Measurements from ENCODE around the gene R3HCC1L. TPM values are rescaled to one million over a fixed set of nuclear protein-coding genes. Genes with fewer than 3 reads are reported as not detected.

The R3HCC1L gene
- total RNA-seq, 4 donors from 2014 or later = 9.0 to 11.6 (median 9.9) TPM

DNA sequence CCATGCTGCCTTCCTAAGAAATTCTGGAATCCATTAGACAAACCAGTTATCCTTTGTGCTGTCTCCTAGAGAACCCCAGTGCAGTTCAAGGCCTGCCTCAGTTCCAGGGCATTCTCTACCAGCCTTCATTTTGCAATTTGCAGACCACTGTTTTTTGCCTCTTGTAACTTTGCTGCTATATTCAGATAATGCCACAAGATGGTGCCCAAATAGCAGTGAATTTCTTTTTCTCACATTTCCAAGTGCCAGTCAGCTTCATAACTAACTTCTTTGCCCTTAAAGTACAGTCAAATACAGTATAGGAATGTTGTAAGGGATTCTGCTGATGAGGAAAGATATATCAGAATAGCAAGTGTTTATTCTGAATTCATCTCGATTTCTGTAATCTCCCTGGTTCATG lies 108.4 kb downstream of the R3HCC1L start:
- peaks cover 0 to 66% (median 36%) of the 10 kb centered on the region in 4 donors for H3K36me3 ChIP-seq
- WGBS = 88% methylated on average over 1 of the region's 1 CpG
- H3K27me3 ChIP-seq = no peaks in the 10 kb centered on the region
- intact Hi-C loops (cut with DNase I) = loop anchor here (5.0 kb wide), 1 partner anchor 64 kb away; no protein-coding TSS in a partner anchor
- peaks cover 0 to 41% (median 37%) of the 10 kb centered on the region in 4 donors for H3K4me1 ChIP-seq
- DNase-seq (ENCODE audit: extremely low spot score) = no peak
- TF ChIP-seq, protein P1, sequence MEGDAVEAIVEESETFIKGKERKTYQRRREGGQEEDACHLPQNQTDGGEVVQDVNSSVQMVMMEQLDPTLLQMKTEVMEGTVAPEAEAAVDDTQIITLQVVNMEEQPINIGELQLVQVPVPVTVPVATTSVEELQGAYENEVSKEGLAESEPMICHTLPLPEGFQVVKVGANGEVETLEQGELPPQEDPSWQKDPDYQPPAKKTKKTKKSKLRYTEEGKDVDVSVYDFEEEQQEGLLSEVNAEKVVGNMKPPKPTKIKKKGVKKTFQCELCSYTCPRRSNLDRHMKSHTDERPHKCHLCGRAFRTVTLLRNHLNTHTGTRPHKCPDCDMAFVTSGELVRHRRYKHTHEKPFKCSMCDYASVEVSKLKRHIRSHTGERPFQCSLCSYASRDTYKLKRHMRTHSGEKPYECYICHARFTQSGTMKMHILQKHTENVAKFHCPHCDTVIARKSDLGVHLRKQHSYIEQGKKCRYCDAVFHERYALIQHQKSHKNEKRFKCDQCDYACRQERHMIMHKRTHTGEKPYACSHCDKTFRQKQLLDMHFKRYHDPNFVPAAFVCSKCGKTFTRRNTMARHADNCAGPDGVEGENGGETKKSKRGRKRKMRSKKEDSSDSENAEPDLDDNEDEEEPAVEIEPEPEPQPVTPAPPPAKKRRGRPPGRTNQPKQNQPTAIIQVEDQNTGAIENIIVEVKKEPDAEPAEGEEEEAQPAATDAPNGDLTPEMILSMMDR (IDR thresholded peaks at IDR 0.05) = peak; percentile 34 to 48 (median 42)
- no peak for TF ChIP-seq POLR2AphosphoS5 (IDR thresholded peaks at IDR 0.05)
- H3K4me3 ChIP-seq = no peak overlapping the region
- H3K9me3 ChIP-seq = no peaks in the 10 kb centered on the region
- H3K27ac ChIP-seq (replicated peaks in 1 of 4) = no peak overlapping the region

DNA sequence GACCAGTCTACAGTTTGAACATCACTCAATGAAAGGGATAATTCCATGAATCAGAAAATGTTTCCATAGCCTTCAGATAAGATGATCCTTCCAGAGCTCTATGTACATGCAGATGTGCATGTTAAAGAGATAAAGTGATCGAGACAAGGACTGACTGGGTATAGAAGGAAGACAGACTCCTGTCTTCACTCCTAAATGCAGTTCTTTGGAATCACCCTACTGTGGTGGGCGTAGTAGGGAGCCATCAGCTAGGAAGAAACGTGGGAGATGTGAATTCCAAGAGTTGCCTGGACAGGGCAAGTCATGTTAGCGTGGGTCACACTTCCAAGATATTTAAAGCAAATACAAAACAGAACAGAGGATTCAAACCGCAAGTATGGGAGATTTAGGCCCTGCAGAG lies 109.7 kb downstream of the R3HCC1L start:
- DNase-seq (ENCODE audit: extremely low spot score) = peak; percentile 90
- TF ChIP-seq EP300 (IDR thresholded peaks at IDR 0.05) (no peak), POLR2AphosphoS5 (IDR thresholded peaks at IDR 0.05) (no peak), POLR2A (IDR thresholded peaks at IDR 0.05; ENCODE audit: low read depth) (no peak)
- TF ChIP-seq, protein P1 (IDR thresholded peaks at IDR 0.05) = no peak
- peak overlapping the region; percentile 40 to 57 (median 46) for H3K27ac ChIP-seq (replicated peaks in 1 of 4)
- H3K4me1 ChIP-seq = peaks cover 0 to 41% (median 37%) of the 10 kb centered on the region in 4 donors
- no peak overlapping the region for H3K4me3 ChIP-seq
- H3K9me3 ChIP-seq = no peaks in the 10 kb centered on the region
- WGBS = 82% methylated on average over 5 of the region's 5 CpGs
- peaks cover 12 to 71% (median 49%) of the 10 kb centered on the region in 4 donors for H3K36me3 ChIP-seq
- H3K27me3 ChIP-seq = no peaks in the 10 kb centered on the region
- intact Hi-C loops (cut with DNase I) = loop anchor here (5.0 kb wide), 1 partner anchor 63 kb away; no protein-coding TSS in a partner anchor

DNA sequence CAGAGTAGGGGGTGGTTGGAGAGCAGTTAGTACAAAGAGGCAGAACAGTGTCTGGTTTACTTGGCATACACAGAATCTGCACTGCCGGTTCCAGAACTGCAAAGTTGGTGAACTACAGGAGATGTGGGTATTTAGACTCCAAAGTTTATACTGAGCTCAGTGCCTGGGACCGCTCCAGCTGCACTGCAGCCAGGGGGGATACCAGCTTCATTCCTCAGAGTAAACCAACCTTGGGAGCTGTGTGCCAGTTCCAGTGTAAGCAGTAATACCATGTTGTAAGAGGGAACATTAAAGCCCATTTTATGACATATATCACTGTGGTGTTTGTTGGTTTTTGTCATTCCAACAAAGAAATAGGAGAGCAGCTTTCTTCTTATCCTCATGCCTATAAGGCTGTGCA lies 110.1 kb downstream of the R3HCC1L start:
- 82% methylated on average over 1 of the region's 2 CpGs for WGBS
- intact Hi-C loops (cut with DNase I) = loop anchor here (5.0 kb wide), 1 partner anchor 63 kb away; no protein-coding TSS in a partner anchor
- H3K4me1 ChIP-seq = peaks cover 0 to 41% (median 37%) of the 10 kb centered on the region in 4 donors

DNA sequence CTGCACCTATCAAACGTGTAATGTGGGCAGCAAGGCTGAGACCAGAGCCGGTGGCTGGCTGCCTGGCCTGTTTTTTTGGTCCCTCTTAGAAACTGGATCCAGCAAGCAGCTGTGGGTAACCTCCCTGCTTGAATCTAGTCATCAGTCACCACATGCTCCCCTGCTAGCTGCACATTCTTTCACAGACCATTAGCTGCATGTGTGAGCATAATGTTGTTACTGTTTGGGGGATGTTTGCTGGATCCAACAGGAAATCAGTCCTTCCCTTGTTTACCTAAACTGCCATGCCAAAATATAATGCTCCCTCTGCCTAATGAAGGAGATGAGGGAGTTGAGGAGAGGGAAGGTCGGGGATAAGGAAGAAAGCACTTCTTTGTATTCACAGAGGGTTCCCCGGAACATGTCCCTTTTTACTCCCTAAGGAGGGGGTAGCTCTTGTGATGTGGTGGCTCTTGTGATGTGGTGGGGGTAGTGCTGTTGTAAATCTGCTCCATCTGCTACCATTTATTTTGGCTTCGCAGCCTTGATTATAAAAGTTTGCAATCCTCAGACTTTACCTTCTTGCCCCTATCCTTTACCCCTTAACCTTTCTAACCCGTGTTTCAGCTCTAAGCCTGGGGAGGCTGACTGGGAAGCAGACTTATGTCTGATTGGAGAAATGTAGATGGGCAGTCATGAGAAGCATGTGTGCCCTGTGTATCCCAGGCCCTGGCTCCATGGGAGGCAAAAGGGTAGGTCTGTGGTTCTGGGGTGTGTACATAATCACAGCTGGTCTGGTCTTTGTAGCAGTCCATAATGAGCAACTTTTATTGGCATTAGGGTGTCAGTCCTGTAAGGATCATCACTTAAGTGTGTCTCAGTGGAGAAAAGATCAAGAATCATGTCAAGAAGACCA lies 112.7 kb downstream of the R3HCC1L start:
- WGBS = 72% methylated on average over 6 of the region's 6 CpGs
- peaks cover 13 to 80% (median 60%) of the 10 kb centered on the region in 4 donors for H3K36me3 ChIP-seq
- TF ChIP-seq POLR2AphosphoS5 (IDR thresholded peaks at IDR 0.05) (no peak), EP300 (IDR thresholded peaks at IDR 0.05) (no peak), POLR2A (IDR thresholded peaks at IDR 0.05; ENCODE audit: low read depth) (no peak)
- TF ChIP-seq, protein P1 (IDR thresholded peaks at IDR 0.05) = no peak

More for the DNA sequence above, 110.1 kb downstream of the R3HCC1L start:
- H3K27me3 ChIP-seq = no peaks in the 10 kb centered on the region
- TF ChIP-seq, protein P1 (IDR thresholded peaks at IDR 0.05) = no peak
- TF ChIP-seq POLR2A (IDR thresholded peaks at IDR 0.05; ENCODE audit: low read depth) (no peak), EP300 (IDR thresholded peaks at IDR 0.05) (no peak), POLR2AphosphoS5 (IDR thresholded peaks at IDR 0.05) (no peak)
- H3K27ac ChIP-seq (replicated peaks in 1 of 4) = peak overlapping the region; percentile 40 to 57 (median 46)
- no peaks in the 10 kb centered on the region for H3K9me3 ChIP-seq
- no peak overlapping the region for H3K4me3 ChIP-seq
- H3K36me3 ChIP-seq = peaks cover 13 to 71% (median 51%) of the 10 kb centered on the region in 4 donors
- DNase-seq (ENCODE audit: extremely low spot score) = no peak

More for the DNA sequence above, 112.7 kb downstream of the R3HCC1L start:
- Histone ChIP-seq H3K9me3 (no peaks in the 10 kb centered on the region), H3K4me1 (peaks cover 0 to 41% (median 37%) of the 10 kb centered on the region in 4 donors), H3K27me3 (peaks cover 0 to 7% (median 0%) of the 10 kb centered on the region in 4 donors), H3K27ac (replicated peaks in 1 of 4) (no peak overlapping the region), H3K4me3 (no peak overlapping the region)
- no peak for DNase-seq (ENCODE audit: extremely low spot score)
- intact Hi-C loops (cut with DNase I) = no loop called here
